NCI-H2171 treated with DMSO at 0.1 percent for 48 hours (cell line): Measurements from ENCODE around the gene TMEM147.
"Not testable (repeated sequence)": the region's sequence is repeated elsewhere in the genome, so short reads cannot be mapped to it uniquely, and the experiment has no call there.

Experiments
- DNase-seq: peaks from one replicate; lab custom pipeline; 2025; lab: John Stamatoyannopoulos, UW

Gene TMEM147

GRCh38 chr19:35563207-35563829 lies 17.9 kb downstream of the TMEM147 start, which contains the start of gene ATP4A:
Gene ATP4A (minus strand): TSS chr19:35563658. CDS start chr19:35563629, 29 bp downstream.
- DNase-seq, result no peak

GRCh38 chr19:35565016-35565856 lies 19.8 kb downstream of the TMEM147 start:
- DNase-seq, result no peak

DNA sequence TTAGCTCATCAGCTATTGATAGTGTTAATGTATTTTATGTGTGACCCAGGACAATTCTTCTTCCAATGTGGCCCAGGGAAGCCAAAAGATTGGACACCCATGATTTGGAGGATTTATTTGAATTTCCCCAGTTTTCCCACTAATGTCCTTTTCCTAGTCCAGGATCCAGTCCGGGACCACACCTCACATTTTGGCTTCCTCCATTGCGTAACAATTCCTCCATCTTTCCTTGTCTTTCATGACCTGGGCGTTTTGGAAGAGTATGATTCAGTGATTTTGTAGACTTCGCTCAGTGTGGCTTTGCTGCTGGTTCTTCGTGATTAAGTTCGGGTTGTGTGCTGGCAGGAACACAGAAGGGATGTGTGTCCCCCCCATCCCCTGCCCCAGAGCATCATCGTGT lies 21.3 kb downstream of the TMEM147 start:
- no peak for DNase-seq

DNA sequence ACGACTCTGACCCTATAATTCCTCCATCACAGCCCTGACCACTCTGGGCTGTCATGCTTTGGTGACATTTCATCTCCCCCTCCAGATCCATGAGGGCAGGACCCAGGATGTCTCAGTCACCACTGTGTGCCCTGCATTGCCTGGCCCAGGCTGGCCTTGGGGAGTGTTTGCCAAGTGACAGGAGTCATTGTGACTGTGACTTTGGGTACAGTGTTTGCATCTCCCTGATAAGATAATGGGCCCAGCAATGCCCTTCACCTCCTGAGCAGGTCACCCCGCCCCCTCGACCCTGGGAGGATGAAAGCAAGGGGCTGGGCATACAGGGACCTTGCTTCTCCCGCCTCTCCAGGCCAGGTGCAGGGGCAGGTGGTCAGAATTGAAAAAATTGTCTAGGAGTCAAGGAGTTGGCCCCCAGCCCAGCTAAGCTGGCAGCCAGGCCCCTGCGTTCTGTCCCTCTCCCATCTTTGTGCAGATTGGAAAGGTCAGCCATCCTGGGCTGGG lies 23.9 kb downstream of the TMEM147 start:
- no peak for DNase-seq

GRCh38 chr19:35571406-35571965 lies 26.1 kb downstream of the TMEM147 start:
- no peak for DNase-seq

GRCh38 chr19:35577918-35578317 lies 32.5 kb downstream of the TMEM147 start:
- no peak for DNase-seq

DNA sequence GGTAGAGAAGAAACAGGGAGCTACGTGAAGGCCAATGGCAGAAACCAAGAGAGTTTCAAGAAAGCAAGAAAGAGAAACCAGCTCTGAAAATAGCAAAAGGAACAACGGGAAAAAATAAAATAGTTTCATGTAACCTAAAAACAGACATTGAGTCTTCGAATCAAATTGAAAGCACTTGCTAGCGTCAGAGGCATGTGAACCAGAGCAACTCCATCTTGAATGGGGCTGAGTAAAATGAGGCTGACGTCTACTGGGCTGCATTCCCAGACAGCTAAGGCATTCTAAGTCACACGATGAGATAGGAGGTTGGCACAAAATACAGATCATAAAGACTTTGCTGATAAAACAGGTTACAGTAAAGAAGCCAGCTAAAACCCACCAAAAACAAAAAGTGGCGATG lies 33.3 kb downstream of the TMEM147 start:
- DNase-seq, result no peak

DNA sequence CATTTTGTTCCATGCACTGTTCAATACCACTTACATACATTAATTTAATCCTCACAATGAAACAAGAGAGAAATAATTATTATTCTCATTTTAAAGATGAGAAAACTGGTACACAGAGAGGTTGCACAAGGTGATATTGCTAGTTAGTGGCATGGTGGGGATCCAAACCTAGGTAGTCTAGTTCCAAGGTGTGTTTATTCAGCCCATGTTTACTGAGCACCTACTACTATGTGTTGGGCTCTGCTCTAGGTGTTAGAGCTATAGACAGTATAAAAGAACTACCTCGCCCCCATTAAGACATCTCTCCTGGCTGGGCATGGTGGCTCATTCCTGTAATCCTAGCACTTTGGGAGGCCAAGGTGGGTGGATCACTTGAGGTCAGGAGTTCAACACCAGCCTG lies 37.3 kb downstream of the TMEM147 start:
- DNase-seq, result no peak

- DNase-seq, result no peak
Observed at GRCh38 chr19:35585848-35586247, 40.4 kb downstream of the TMEM147 start, which contains the start of gene PMIS2. Gene PMIS2 (plus strand): TSS chr19:35586173. CDS start chr19:35586260, 87 bp downstream.

DNA sequence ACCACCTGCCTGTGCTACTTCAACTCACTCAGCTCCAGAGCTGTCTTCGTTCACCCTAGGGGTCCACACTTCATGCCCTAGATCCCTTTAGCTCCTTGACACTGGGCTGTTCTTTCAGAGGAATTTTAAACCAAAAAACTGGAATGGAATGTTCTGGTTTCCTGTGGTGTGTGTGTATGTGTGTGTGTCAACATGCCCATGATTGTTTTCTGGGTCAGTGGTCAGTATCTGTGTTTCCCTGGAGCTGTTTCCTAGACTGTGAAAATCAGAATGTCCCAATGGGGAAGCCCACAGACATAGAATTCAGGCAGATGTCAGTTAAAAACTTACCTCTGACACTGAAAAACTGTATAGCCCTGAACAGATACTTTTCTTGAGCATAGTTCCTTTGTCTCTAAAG lies 41.9 kb downstream of the TMEM147 start:
- DNase-seq, result no peak

DNA sequence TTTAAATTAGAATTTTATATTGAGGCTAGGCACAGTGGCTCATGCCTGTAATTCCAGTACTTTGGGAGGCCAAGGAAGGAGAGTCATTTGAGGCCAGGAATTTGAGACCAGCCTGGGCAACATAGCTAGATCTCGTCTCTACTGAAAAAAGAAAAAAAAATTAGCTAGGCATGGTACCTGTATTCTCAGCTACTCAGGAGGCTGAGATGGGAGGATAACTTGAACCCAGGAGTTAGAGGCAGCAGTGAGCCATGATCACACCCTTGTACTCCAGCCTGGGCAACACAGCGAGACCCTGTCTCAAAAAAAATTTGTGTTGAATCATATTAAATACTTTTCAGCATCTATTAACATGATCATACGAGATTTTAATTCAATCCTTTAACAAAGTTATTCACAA lies 45.4 kb downstream of the TMEM147 start:
- no peak for DNase-seq

- no peak for DNase-seq
Observed at GRCh38 chr19:35592226-35592625, 46.8 kb downstream of the TMEM147 start.

GRCh38 chr19:35595026-35595425 lies 49.6 kb downstream of the TMEM147 start:
- DNase-seq, result not testable (repeated sequence)

DNA sequence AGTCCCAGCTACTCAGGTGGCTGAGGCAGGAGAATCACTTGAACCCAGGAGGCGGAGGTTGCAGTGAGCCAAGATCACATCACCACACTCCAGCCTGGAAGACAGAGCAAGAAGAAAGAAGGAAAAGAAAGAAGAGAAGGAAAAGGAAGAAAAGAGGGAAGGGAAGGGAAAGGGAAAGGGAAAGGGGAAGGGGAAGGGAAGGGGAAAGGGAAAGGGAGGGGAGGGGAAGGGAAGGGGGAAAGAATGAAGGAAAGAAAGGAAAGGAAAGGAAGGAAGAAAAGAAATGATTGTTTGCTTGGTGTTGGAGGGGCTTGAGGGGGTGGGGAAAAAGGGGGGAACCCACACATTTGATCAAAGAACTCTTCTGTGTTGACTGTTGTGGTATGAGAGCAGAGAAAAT lies 50.5 kb downstream of the TMEM147 start:
- no peak for DNase-seq

DNA sequence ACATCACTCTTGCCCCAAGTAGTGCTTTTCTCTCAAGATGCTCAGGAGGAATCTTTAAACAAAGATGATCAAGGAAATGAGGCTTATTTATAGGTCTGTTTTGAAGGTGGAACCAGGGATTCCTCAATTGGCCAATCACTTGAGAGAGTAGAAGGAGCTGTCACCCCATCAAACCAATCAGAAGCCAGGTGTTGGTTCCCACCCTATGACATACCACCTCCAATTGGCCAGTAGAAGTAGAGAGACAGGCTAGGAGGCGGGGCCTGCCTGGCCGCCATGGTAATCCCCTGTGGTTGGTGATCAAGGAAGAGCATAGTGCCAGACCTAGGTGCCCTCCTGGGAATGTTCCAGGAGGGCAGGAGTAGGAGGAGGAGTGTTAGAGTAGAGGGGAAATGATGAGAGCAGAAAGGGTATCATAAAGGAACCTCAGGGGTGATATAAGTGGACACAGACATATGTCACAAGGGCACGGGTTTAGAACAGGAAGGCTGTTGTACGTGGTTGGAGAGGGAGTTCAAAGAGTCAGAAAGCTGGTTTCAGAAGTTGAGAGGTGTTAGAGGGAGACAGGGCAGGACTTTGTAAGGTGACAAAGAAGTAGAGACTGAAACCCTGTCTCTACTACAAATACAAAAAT lies 51.1 kb downstream of the TMEM147 start:
- peak; percentile 18 for DNase-seq
